Liver (tissue), 3 donors: ENCODE measurements around the gene BAK1.

ENCODE experiments used
- CTCF ChIP-seq: fragments of 150-350 bp; IDR thresholded peaks from 2 replicates; pipeline ENCODE4 v1.5.1; 2017; ENCODE audit warnings: improper control_type of control experiment, low read depth, low read length; ENCODE audit not compliant: missing input control
- EGR1 ChIP-seq, 2 donors: IDR thresholded peaks; 2 replicates each; pipeline ENCODE4 v1.6.1; 2016 to 2018; ENCODE audit warnings: antibody characterized with exemption in 2 of 2, low read depth in 2 of 2
- FOXA1 ChIP-seq: IDR thresholded peaks from 2 replicates; pipeline ENCODE4 v1.6.1; 2016; ENCODE audit warnings: antibody characterized with exemption
- JUND ChIP-seq, 2 donors: IDR thresholded peaks; 2 replicates each; pipeline ENCODE4 v1.6.1; 2016; ENCODE audit warnings: antibody characterized with exemption in 2 of 2
- MAX ChIP-seq: IDR thresholded peaks from 2 replicates; pipeline ENCODE4 v1.6.1; 2016; ENCODE audit warnings: antibody characterized with exemption
- TAF1 ChIP-seq: conservative IDR thresholded peaks from 2 replicates; pipeline ENCODE4 v1.6.1; 2016; ENCODE audit warnings: antibody characterized with exemption, mild to moderate bottlenecking
- YY1 ChIP-seq: IDR thresholded peaks from 2 replicates; pipeline ENCODE4 v1.6.1; 2016; ENCODE audit warnings: antibody characterized with exemption, mild to moderate bottlenecking
- TF ChIP-seq, protein P1 (sequence below): IDR thresholded peaks from 2 replicates; pipeline ENCODE4 v1.6.1; 2016; ENCODE audit warnings: antibody characterized with exemption
- TF ChIP-seq, protein P2 (sequence below): IDR thresholded peaks from 2 replicates; pipeline ENCODE4 v1.6.1; 2016; ENCODE audit warnings: antibody characterized with exemption, mild to moderate bottlenecking
- donor health status: healthy.
- donor health status: healthy.

- no peak for TF ChIP-seq FOXA1
- TF ChIP-seq CTCF = no peak
- TF ChIP-seq, protein P1, sequence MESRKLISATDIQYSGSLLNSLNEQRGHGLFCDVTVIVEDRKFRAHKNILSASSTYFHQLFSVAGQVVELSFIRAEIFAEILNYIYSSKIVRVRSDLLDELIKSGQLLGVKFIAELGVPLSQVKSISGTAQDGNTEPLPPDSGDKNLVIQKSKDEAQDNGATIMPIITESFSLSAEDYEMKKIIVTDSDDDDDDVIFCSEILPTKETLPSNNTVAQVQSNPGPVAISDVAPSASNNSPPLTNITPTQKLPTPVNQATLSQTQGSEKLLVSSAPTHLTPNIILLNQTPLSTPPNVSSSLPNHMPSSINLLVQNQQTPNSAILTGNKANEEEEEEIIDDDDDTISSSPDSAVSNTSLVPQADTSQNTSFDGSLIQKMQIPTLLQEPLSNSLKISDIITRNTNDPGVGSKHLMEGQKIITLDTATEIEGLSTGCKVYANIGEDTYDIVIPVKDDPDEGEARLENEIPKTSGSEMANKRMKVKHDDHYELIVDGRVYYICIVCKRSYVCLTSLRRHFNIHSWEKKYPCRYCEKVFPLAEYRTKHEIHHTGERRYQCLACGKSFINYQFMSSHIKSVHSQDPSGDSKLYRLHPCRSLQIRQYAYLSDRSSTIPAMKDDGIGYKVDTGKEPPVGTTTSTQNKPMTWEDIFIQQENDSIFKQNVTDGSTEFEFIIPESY = no peak
- no peak for TF ChIP-seq JUND (IDR thresholded peaks at IDR 0.05)
- peak; percentile 30 for TF ChIP-seq YY1
- TF ChIP-seq TAF1 = no peak
- TF ChIP-seq MAX = no peak
- TF ChIP-seq, protein P2, sequence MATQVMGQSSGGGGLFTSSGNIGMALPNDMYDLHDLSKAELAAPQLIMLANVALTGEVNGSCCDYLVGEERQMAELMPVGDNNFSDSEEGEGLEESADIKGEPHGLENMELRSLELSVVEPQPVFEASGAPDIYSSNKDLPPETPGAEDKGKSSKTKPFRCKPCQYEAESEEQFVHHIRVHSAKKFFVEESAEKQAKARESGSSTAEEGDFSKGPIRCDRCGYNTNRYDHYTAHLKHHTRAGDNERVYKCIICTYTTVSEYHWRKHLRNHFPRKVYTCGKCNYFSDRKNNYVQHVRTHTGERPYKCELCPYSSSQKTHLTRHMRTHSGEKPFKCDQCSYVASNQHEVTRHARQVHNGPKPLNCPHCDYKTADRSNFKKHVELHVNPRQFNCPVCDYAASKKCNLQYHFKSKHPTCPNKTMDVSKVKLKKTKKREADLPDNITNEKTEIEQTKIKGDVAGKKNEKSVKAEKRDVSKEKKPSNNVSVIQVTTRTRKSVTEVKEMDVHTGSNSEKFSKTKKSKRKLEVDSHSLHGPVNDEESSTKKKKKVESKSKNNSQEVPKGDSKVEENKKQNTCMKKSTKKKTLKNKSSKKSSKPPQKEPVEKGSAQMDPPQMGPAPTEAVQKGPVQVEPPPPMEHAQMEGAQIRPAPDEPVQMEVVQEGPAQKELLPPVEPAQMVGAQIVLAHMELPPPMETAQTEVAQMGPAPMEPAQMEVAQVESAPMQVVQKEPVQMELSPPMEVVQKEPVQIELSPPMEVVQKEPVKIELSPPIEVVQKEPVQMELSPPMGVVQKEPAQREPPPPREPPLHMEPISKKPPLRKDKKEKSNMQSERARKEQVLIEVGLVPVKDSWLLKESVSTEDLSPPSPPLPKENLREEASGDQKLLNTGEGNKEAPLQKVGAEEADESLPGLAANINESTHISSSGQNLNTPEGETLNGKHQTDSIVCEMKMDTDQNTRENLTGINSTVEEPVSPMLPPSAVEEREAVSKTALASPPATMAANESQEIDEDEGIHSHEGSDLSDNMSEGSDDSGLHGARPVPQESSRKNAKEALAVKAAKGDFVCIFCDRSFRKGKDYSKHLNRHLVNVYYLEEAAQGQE = no peak
- no peak for TF ChIP-seq EGR1 (IDR thresholded peaks at IDR 0.05; ENCODE audit: low read depth in 2 of 2)
These were observed 3.0 kb downstream of the BAK1 start for GRCh38 chr6:33577106-33577535.
